Activated CD8-positive, alpha-beta T cell treated with anti-CD3 and anti-CD28 coated beads for 36 hours (primary cell): ENCODE measurements around the gene SLC30A3. TPM values are rescaled to one million over a fixed set of nuclear protein-coding genes. Genes with fewer than 3 reads are reported as not detected.

Source experiments
- ATAC-seq: fragments of 200-7000 bp; cut with Tn5 transposase; one replicate; pipeline ENCODE4 v1.10.0; 2021; ENCODE audit warnings: mild to moderate bottlenecking, moderate library complexity
- CTCF ChIA-PET: fragments of 350-600 bp; sonication (Branson Sonifier 250); formaldehyde crosslinking; loops from one replicate; lab custom pipeline; 2021; ENCODE audit warnings: antibody characterized with exemption; lab: Charles Lee
- POLR2A ChIA-PET: fragments of 350-600 bp; sonication (Branson Sonifier 250); formaldehyde crosslinking; loops from one replicate; lab custom pipeline; 2021; ENCODE audit warnings: antibody characterized with exemption; lab: Charles Lee
- DNase-seq: peaks from one replicate; pipeline ENCODE4 v3.0.0-alpha.2; 2020
- H3K27ac Mint-ChIP-seq: one replicate; pipeline ENCODE4 v1.8.0; 2021; ENCODE audit warnings: mild to moderate bottlenecking, mixed read lengths
- H3K27me3 Mint-ChIP-seq: one replicate; pipeline ENCODE4 v1.8.0; 2021; ENCODE audit warnings: mixed read lengths
- H3K36me3 Mint-ChIP-seq: one replicate; pipeline ENCODE4 v1.8.0; 2021; ENCODE audit warnings: low read depth, mixed read lengths
- H3K4me1 Mint-ChIP-seq: one replicate; pipeline ENCODE4 v1.8.0; 2021; ENCODE audit warnings: low read depth, mixed read lengths
- H3K4me3 Mint-ChIP-seq: one replicate; pipeline ENCODE4 v1.8.0; 2021; ENCODE audit warnings: mild to moderate bottlenecking, moderate library complexity, mixed read lengths
- H3K9me3 Mint-ChIP-seq: one replicate; pipeline ENCODE4 v1.8.0; 2021; ENCODE audit warnings: mixed read lengths
- CTCF ChIP-seq: fragments of 200-600 bp; IDR thresholded peaks from one replicate; pipeline ENCODE4 v1.8.0; 2022; ENCODE audit warnings: antibody characterized with exemption, mild to moderate bottlenecking
- intact Hi-C: fragments of 100-400 bp; cut with micrococcal nuclease; formaldehyde crosslinking; loops from one replicate; pipeline ENCODE4 v1.10.0; 2022
- total RNA-seq, 2 experiments: library from RNA; stranded (reverse); gene quantifications; one replicate each; pipeline ENCODE4 v1.2.3, GENCODE V29; 2021

SLC30A3 gene
- total RNA-seq, 2 experiments from 2014 or later = 0.32 to 0.43 TPM

GRCh38 chr2:27249159-27249890, 13.5 kb downstream of the SLC30A3 start:
- DNase-seq (no peak), ATAC-seq (no peak)
- peaks cover 2% of the 10 kb centered on the region for H3K27me3 Mint-ChIP-seq
- POLR2A ChIA-PET = interaction anchor here (0.6 to 2.4 kb wide), 11 partner anchors 14 to 120 kb away, joined by 3 to 18 read pairs (median 4); partner anchors contain the start of genes MPV17 and TRIM54
- no peaks in the 10 kb centered on the region for H3K9me3 Mint-ChIP-seq
- no peak overlapping the region for H3K4me3 Mint-ChIP-seq
- H3K27ac Mint-ChIP-seq = no peak overlapping the region
- CTCF ChIA-PET = interaction anchor here (0.8 to 7.0 kb wide), 10 partner anchors 8 to 54 kb away, joined by 3 to 122 read pairs (median 4); partner anchors contain the start of gene TRIM54
- H3K36me3 Mint-ChIP-seq = no peaks in the 10 kb centered on the region
- intact Hi-C loops = loop anchor here (2.0 kb wide), 1 partner anchor 31 kb away; no protein-coding TSS in a partner anchor
- H3K4me1 Mint-ChIP-seq = no peaks in the 10 kb centered on the region
- no peak for TF ChIP-seq CTCF

DNA sequence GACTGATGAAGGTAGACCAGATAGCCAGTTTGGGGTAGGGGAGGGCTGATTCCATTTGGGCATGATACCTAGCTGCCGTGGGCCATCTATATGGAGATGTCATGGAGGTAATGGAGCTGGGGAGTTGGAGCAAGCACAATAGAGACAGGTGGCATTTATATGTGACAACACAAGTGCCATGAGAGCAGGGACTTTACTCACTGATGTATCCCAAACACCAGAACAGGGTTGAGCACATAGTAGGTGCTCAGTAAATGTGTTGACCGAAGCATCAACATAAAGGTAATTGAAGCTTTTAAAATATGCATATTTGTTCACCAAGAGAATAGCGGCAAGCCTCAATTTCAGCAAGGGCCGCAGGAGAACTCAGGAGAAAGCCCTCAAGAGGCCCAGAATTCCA, 15.0 kb downstream of the SLC30A3 start:
- Mint-ChIP-seq H3K4me1 (no peaks in the 10 kb centered on the region), H3K4me3 (no peak overlapping the region), H3K27ac (no peak overlapping the region), H3K27me3 (peaks cover 2% of the 10 kb centered on the region), H3K9me3 (no peaks in the 10 kb centered on the region), H3K36me3 (no peaks in the 10 kb centered on the region)
- intact Hi-C loops = loop anchor here (2.0 kb wide), 1 partner anchor 33 kb away; no protein-coding TSS in a partner anchor
- ChIA-PET CTCF (interaction anchor here (1.9 to 7.0 kb wide), 2 partner anchors 33 to 55 kb away, joined by 12 to 122 read pairs; partner anchors contain the start of gene TRIM54), POLR2A (interaction anchor here (0.6 to 2.4 kb wide), 8 partner anchors 13 to 34 kb away, joined by 3 to 18 read pairs (median 4); partner anchors contain the start of gene TRIM54)
- no peak for DNase-seq
- ATAC-seq = no peak
- TF ChIP-seq CTCF = no peak

DNA sequence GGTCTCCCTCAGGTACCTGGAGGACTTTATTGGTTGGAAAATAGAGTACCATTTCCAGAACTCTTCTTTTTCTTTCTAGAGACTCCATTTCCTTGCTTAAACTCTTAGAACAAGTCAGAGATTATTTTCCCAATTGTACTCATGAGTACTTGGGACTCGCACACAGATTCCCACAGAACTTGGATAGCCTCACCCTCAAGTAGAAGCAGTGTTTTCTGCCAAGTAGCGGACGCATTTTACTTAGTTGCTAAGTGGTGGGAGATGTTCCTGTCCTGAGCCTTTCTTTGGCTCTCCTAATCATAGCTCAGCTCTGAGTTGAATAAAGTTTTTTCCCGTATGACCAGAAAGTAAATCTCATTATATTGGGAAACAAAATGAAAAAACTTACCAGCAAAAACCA, 17.2 kb downstream of the SLC30A3 start:
- CTCF ChIA-PET = interaction anchor here (2.0 to 2.1 kb wide), 2 partner anchors 34 to 58 kb away, joined by 4 to 6 read pairs; no protein-coding TSS in a partner anchor
- ATAC-seq (no peak), DNase-seq (no peak)
- no peak overlapping the region for H3K4me3 Mint-ChIP-seq
- no peaks in the 10 kb centered on the region for H3K27me3 Mint-ChIP-seq
- POLR2A ChIA-PET = interaction anchor here (1.4 kb wide), 1 partner anchor 9 kb away, joined by 3 read pairs; no protein-coding TSS in a partner anchor
- no peak overlapping the region for H3K27ac Mint-ChIP-seq
- no peaks in the 10 kb centered on the region for H3K9me3 Mint-ChIP-seq
- H3K36me3 Mint-ChIP-seq = peaks cover 10% of the 10 kb centered on the region
- TF ChIP-seq CTCF = no peak
- intact Hi-C loops = no loop called here
- H3K4me1 Mint-ChIP-seq = no peaks in the 10 kb centered on the region

DNA sequence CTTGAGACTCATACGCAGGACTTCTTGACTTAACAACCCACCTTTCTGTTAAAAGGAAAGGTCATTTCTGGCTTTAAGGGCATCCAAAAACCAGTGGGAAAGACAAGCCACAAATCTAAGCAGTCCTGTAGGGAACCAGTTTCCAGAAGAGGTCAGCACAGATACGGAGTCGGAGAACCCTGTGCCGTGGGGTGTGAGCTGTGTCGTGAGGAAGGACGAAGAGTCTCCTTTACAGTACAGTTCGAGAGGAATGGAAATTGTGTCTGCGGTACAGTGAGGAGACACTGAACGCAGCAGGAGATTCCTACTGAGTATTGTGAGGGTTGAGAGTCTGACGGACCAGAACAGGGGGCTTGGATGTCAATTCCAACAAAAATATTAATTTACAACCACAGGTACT, 17.7 kb downstream of the SLC30A3 start:
- H3K36me3 Mint-ChIP-seq = peaks cover 16% of the 10 kb centered on the region
- intact Hi-C loops = no loop called here
- ATAC-seq = no peak
- no peak for TF ChIP-seq CTCF
- no peaks in the 10 kb centered on the region for H3K9me3 Mint-ChIP-seq
- ChIA-PET POLR2A (no interaction called here), CTCF (interaction anchor here (2.0 to 2.1 kb wide), 2 partner anchors 35 to 58 kb away, joined by 4 to 6 read pairs; no protein-coding TSS in a partner anchor)
- H3K27me3 Mint-ChIP-seq = no peaks in the 10 kb centered on the region
- no peak for DNase-seq
- no peak overlapping the region for H3K27ac Mint-ChIP-seq
- no peak overlapping the region for H3K4me3 Mint-ChIP-seq
- peaks cover 2% of the 10 kb centered on the region for H3K4me1 Mint-ChIP-seq
